ENCODE measurements around the gene MME.
"Not testable (repeated sequence)": the region's sequence is repeated elsewhere in the genome, so short reads cannot be mapped to it uniquely, and the experiment has no call there.

Gene MME

GRCh38 chr3:155083313-155083905 lies 3.3 kb downstream of the MME start:
- no peak for DNase-seq

- DNase-seq, result no peak
Measured at GRCh38 chr3:155084567-155084966, 4.4 kb downstream of the MME start.

- no peak for DNase-seq
Measured at GRCh38 chr3:155086051-155086450, 5.9 kb downstream of the MME start.

GRCh38 chr3:155088706-155089345 lies 8.7 kb downstream of the MME start:
- DNase-seq, result no peak

GRCh38 chr3:155089495-155089894 lies 9.4 kb downstream of the MME start:
- DNase-seq, result no peak

- no peak for DNase-seq
Measured at GRCh38 chr3:155093261-155093660, 13.1 kb downstream of the MME start.

- no peak for DNase-seq
Measured at GRCh38 chr3:155096303-155097008, 16.3 kb downstream of the MME start.

- no peak for DNase-seq
Measured at GRCh38 chr3:155097009-155097349, 16.9 kb downstream of the MME start.

GRCh38 chr3:155101398-155101797 lies 21.3 kb downstream of the MME start:
- no peak for DNase-seq

GRCh38 chr3:155102329-155102728 lies 22.2 kb downstream of the MME start:
- no peak for DNase-seq

GRCh38 chr3:155103686-155104085 lies 23.6 kb downstream of the MME start:
- no peak for DNase-seq

GRCh38 chr3:155106119-155106518 lies 26.0 kb downstream of the MME start:
- DNase-seq, result no peak

GRCh38 chr3:155110022-155110421 lies 29.9 kb downstream of the MME start:
- no peak for DNase-seq

GRCh38 chr3:155110996-155111901 lies 31.1 kb downstream of the MME start:
- no peak for DNase-seq

- no peak for DNase-seq
Measured at GRCh38 chr3:155111971-155112370, 31.9 kb downstream of the MME start.

- no peak for DNase-seq
Measured at GRCh38 chr3:155112661-155113389, 32.7 kb downstream of the MME start.

GRCh38 chr3:155124745-155125144 lies 44.6 kb downstream of the MME start:
- DNase-seq, result not testable (repeated sequence)

- no peak for DNase-seq
Measured at GRCh38 chr3:155129396-155129795, 49.3 kb downstream of the MME start.

GRCh38 chr3:155130001-155130400 lies 49.9 kb downstream of the MME start:
- DNase-seq, result no peak

GRCh38 chr3:155131104-155131503 lies 51.0 kb downstream of the MME start:
- no peak for DNase-seq

- DNase-seq, result not testable (repeated sequence)
Measured at GRCh38 chr3:155134311-155134710, 54.2 kb downstream of the MME start.
